H9 (cell line): Measurements from ENCODE around the gene WBP1L. TPM values are rescaled to one million over a fixed set of nuclear protein-coding genes. Genes with fewer than 3 reads are reported as not detected.

Experiments used
- DNase-seq: peaks from one replicate; pipeline ENCODE4 v3.0.0-alpha.2; 2017
- H2AFZ ChIP-seq: one replicate; pipeline ENCODE4 v1.6.1; 2013; ENCODE audit warnings: mild to moderate bottlenecking, low read length, control low read depth, moderate library complexity
- H2AK5ac ChIP-seq: 2 replicates; pipeline ENCODE4 v1.6.1; 2013; ENCODE audit warnings: low read length, control low read depth, mixed read lengths; ENCODE audit not compliant: insufficient read length
- H2BK120ac ChIP-seq: one replicate; pipeline ENCODE4 v1.6.1; 2013; ENCODE audit warnings: low read depth, mild to moderate bottlenecking, low read length, control low read depth, inconsistent platforms; ENCODE audit not compliant: poor library complexity, severe bottlenecking
- H2BK12ac ChIP-seq: 2 replicates; pipeline ENCODE4 v1.6.1; 2013; ENCODE audit warnings: low read length, control low read depth, mixed read lengths, low read depth; ENCODE audit not compliant: insufficient read length
- H2BK15ac ChIP-seq: 2 replicates; pipeline ENCODE4 v1.6.1; 2013; ENCODE audit warnings: low read depth, low read length, control low read depth
- H2BK20ac ChIP-seq: one replicate; pipeline ENCODE4 v1.6.1; 2013; ENCODE audit warnings: low read depth, mild to moderate bottlenecking, low read length, control low read depth, inconsistent platforms; ENCODE audit not compliant: poor library complexity, severe bottlenecking
- H2BK5ac ChIP-seq: 2 replicates; pipeline ENCODE4 v1.6.1; 2013; ENCODE audit warnings: low read length, control low read depth, mixed read lengths; ENCODE audit not compliant: insufficient read length
- H3K14ac ChIP-seq: 2 replicates; pipeline ENCODE4 v1.6.1; 2013; ENCODE audit warnings: low read length, control low read depth; ENCODE audit not compliant: insufficient read depth
- H3K18ac ChIP-seq: 2 replicates; pipeline ENCODE4 v1.6.1; 2013; ENCODE audit warnings: low read depth, mild to moderate bottlenecking, mixed read lengths, low read length, control low read depth; ENCODE audit not compliant: insufficient read length
- H3K23ac ChIP-seq: 2 replicates; pipeline ENCODE4 v1.6.1; 2013; ENCODE audit warnings: low read length, control low read depth, mixed read lengths, low read depth; ENCODE audit not compliant: insufficient read length
- H3K23me2 ChIP-seq: 2 replicates; pipeline ENCODE4 v1.6.1; 2013; ENCODE audit warnings: low read depth, mild to moderate bottlenecking, mixed read lengths, low read length, control low read depth; ENCODE audit not compliant: insufficient read length, poor library complexity, severe bottlenecking
- H3K27ac ChIP-seq: 2 replicates; pipeline ENCODE4 v1.5.1; 2013; ENCODE audit warnings: low read length, control low read depth, mixed read lengths, low read depth; ENCODE audit not compliant: insufficient read length
- H3K27me3 ChIP-seq: 2 replicates; pipeline ENCODE4 v1.6.1; 2013; ENCODE audit warnings: low read length, control low read depth, inconsistent platforms; ENCODE audit not compliant: insufficient read depth
- H3K4ac ChIP-seq: 2 replicates; pipeline ENCODE4 v1.6.1; 2013; ENCODE audit warnings: low read depth, mild to moderate bottlenecking, control low read depth, inconsistent platforms, low read length, moderate library complexity
- H3K4me1 ChIP-seq: 2 replicates; pipeline ENCODE4 v1.6.1; 2013; ENCODE audit warnings: low read length, control low read depth, inconsistent platforms; ENCODE audit not compliant: insufficient read depth
- H3K4me2 ChIP-seq: 2 replicates; pipeline ENCODE4 v1.6.1; 2013; ENCODE audit warnings: low read length, control low read depth, mixed read lengths; ENCODE audit not compliant: insufficient read length, insufficient read depth
- H3K56ac ChIP-seq: 2 replicates; pipeline ENCODE4 v1.6.1; 2013; ENCODE audit warnings: low read depth, mild to moderate bottlenecking, mixed read lengths, low read length, control low read depth; ENCODE audit not compliant: insufficient read length
- H3K79me1 ChIP-seq: 2 replicates; pipeline ENCODE4 v1.6.1; 2013; ENCODE audit warnings: low read depth, mild to moderate bottlenecking, moderate library complexity, low read length, control low read depth, inconsistent platforms; ENCODE audit not compliant: insufficient read depth, poor library complexity, severe bottlenecking
- H3K79me2 ChIP-seq: 2 replicates; pipeline ENCODE4 v1.6.1; 2013; ENCODE audit warnings: low read length, control low read depth, inconsistent platforms; ENCODE audit not compliant: insufficient read depth
- H3K9ac ChIP-seq: 2 replicates; pipeline ENCODE4 v1.6.1; 2013; ENCODE audit warnings: low read length, control low read depth, mixed read lengths; ENCODE audit not compliant: insufficient read length; ENCODE audit errors: extremely low read depth
- H3K9me3 ChIP-seq: one replicate; pipeline ENCODE4 v1.6.1; 2013; ENCODE audit warnings: low read depth, low read length, inconsistent platforms; ENCODE audit not compliant: control insufficient read depth
- H3T11ph ChIP-seq: one replicate; pipeline ENCODE4 v1.6.1; 2013; ENCODE audit warnings: mild to moderate bottlenecking, low read length, control low read depth, inconsistent platforms
- H4K20me1 ChIP-seq: one replicate; pipeline ENCODE4 v1.6.1; 2013; ENCODE audit not compliant: control insufficient read depth, insufficient read length, insufficient read depth
- H4K5ac ChIP-seq: 2 replicates; pipeline ENCODE4 v1.6.1; 2013; ENCODE audit warnings: low read depth, mild to moderate bottlenecking, mixed read lengths, low read length, control low read depth; ENCODE audit not compliant: insufficient read length
- H4K8ac ChIP-seq: replicated peaks from 2 replicates; pipeline ENCODE4 v1.6.1; 2013; ENCODE audit warnings: low read length, control low read depth, mixed read lengths, low read depth; ENCODE audit not compliant: insufficient read length
- H4K91ac ChIP-seq: 2 replicates; pipeline ENCODE4 v1.6.1; 2013; ENCODE audit warnings: low read depth, mild to moderate bottlenecking, moderate library complexity, mixed read lengths, low read length, control low read depth; ENCODE audit not compliant: insufficient read length
- H3K27ac Mint-ChIP-seq, 3 experiments: 2 replicates in 2 of 3; 3 replicates in 1 of 3; pipeline ENCODE4 v1.8.0; 2020 to 2021; ENCODE audit warnings: mixed read lengths in 3 of 3, mild to moderate bottlenecking in 1 of 3, moderate library complexity in 1 of 3
- H3K27me3 Mint-ChIP-seq: 2 replicates; pipeline ENCODE4 v1.8.0; 2021; ENCODE audit warnings: low read depth, mild to moderate bottlenecking, moderate library complexity, mixed read lengths
- H3K36me3 Mint-ChIP-seq, 3 experiments: 2 replicates in 2 of 3; 3 replicates in 1 of 3; pipeline ENCODE4 v1.8.0; 2020 to 2021; ENCODE audit warnings: low read depth in 3 of 3, mixed read lengths in 3 of 3; ENCODE audit not compliant: insufficient read depth in 1 of 3
- H3K4me1 Mint-ChIP-seq, 2 experiments: 2 replicates each; pipeline ENCODE4 v1.8.0; 2020; ENCODE audit warnings: mixed read lengths in 2 of 2
- H3K4me3 Mint-ChIP-seq, 2 experiments: 2 replicates in 1 of 2; 3 replicates in 1 of 2; pipeline ENCODE4 v1.8.0; 2020 to 2021; ENCODE audit warnings: mild to moderate bottlenecking in 2 of 2, mixed read lengths in 2 of 2, moderate library complexity in 1 of 2
- H3K9me3 Mint-ChIP-seq, 2 experiments: 2 replicates in 1 of 2; 3 replicates in 1 of 2; pipeline ENCODE4 v1.8.0; 2020; ENCODE audit warnings: mild to moderate bottlenecking in 2 of 2, mixed read lengths in 2 of 2, moderate library complexity in 1 of 2
- CTCF ChIP-seq: fragments of 200-600 bp; sonication (generic); conservative IDR thresholded peaks from 3 replicates; pipeline ENCODE4 v1.8.0; 2021; ENCODE audit warnings: antibody characterized with exemption, mild to moderate bottlenecking
- WGBS: extraction: QIAGEN DNeasy Blood & Tissue Kit; methylation state at CpG from one replicate; pipeline ENCODE4 v1.1.7; 2013; ENCODE audit warnings: missing lambda C conversion rate, low lambda C conversion rate, mixed read lengths; ENCODE audit not compliant: insufficient read length; ENCODE audit errors: extremely low coverage; 5-methylcytosine and 5-hydroxymethylcytosine counted together
- total RNA-seq: library from RNA; stranded (reverse); gene quantifications from 2 replicates; pipeline ENCODE4 v1.2.1, GENCODE V29; 2021

WBP1L gene
- total RNA-seq, 1 experiment from 2014 or later: 23.8 TPM

GRCh38 chr10:102813017-102813541 lies 69.3 kb downstream of the WBP1L start:
- H3K36me3 Mint-ChIP-seq: peaks cover 0 to 33% (median 17%) of the 10 kb centered on the region in 3 experiments; a peak in 5 of 7 replicates
- H3K27me3 ChIP-seq: no peaks in the 10 kb centered on the region
- no CpG with 5 or more reads among the region's 17 CpGs for WGBS
- H3T11ph ChIP-seq: no peak overlapping the region
- no peak overlapping the region; a peak in 1 of 7 replicates for H3K27ac Mint-ChIP-seq
- H3K23ac ChIP-seq: no peak overlapping the region
- no peak overlapping the region for H4K91ac ChIP-seq
- H3K79me1 ChIP-seq: no peaks in the 10 kb centered on the region
- no peak overlapping the region for H3K9ac ChIP-seq
- H2BK20ac ChIP-seq: no peak overlapping the region
- no peak for DNase-seq
- H2BK12ac ChIP-seq: no peak overlapping the region
- H2BK120ac ChIP-seq: no peak overlapping the region
- no peaks in the 10 kb centered on the region for H4K20me1 ChIP-seq
- H4K5ac ChIP-seq: no peak overlapping the region
- H3K4me1 ChIP-seq: peaks cover 6% of the 10 kb centered on the region
- no peak overlapping the region for H3K14ac ChIP-seq
- H3K4me2 ChIP-seq: no peak overlapping the region
- no peak overlapping the region for H2AFZ ChIP-seq
- no peaks in the 10 kb centered on the region for H3K9me3 ChIP-seq
- no peak overlapping the region for H2BK15ac ChIP-seq
- no peaks in the 10 kb centered on the region for H3K79me2 ChIP-seq
- H2AK5ac ChIP-seq: no peak overlapping the region
- no peak overlapping the region for H2BK5ac ChIP-seq
- peaks cover 21 to 28% of the 10 kb centered on the region in 2 experiments for H3K4me1 Mint-ChIP-seq
- no peaks in the 10 kb centered on the region for H3K27me3 Mint-ChIP-seq
- H3K18ac ChIP-seq: no peak overlapping the region
- no peak overlapping the region for H3K4me3 Mint-ChIP-seq
- no peaks in the 10 kb centered on the region for H3K23me2 ChIP-seq
- no peak for TF ChIP-seq CTCF
- no peak overlapping the region for H3K4ac ChIP-seq
- no peaks in the 10 kb centered on the region for H3K9me3 Mint-ChIP-seq
- no peak overlapping the region for H4K8ac ChIP-seq
- H3K56ac ChIP-seq: no peak overlapping the region
- no peak overlapping the region for H3K27ac ChIP-seq
